Tibial nerve (tissue), 4 donors: ENCODE measurements around the gene BTBD9. TPM values are rescaled to one million over a fixed set of nuclear protein-coding genes. Genes with fewer than 3 reads are reported as not detected.

Experiments
- DNase-seq, 2 donors: peaks; one replicate each; pipeline ENCODE4 v3.0.0-alpha.2; 2019; ENCODE audit warnings: low spot score in 2 of 2
- H3K27ac ChIP-seq, 4 donors: fragments of 200-600 bp; sonication (generic) in 3 of 4; one replicate each; pipeline ENCODE4 v1.5.1; 2017 to 2019; ENCODE audit warnings: mild to moderate bottlenecking in 1 of 4
- H3K27me3 ChIP-seq, 2 donors: fragments of 200-600 bp; sonication (generic) in 1 of 2; one replicate each; pipeline versions ENCODE4 v1.5.1 to v1.6.0; 2017 to 2019
- H3K36me3 ChIP-seq, 3 donors: fragments of 200-600 bp; sonication (generic); one replicate each; pipeline ENCODE4 v1.5.1; 2018 to 2019
- H3K4me1 ChIP-seq, 4 donors: fragments of 200-600 bp; sonication (generic) in 3 of 4; one replicate each; pipeline ENCODE4 v1.5.1; 2017 to 2019
- H3K4me3 ChIP-seq, 4 donors: fragments of 200-600 bp; sonication (generic) in 3 of 4; one replicate each; pipeline ENCODE4 v1.5.1; 2017 to 2019; ENCODE audit warnings: mild to moderate bottlenecking in 1 of 4, moderate library complexity in 1 of 4
- H3K9me3 ChIP-seq, 4 donors: fragments of 200-600 bp; sonication (generic) in 3 of 4; one replicate each; pipeline ENCODE4 v1.5.1; 2017 to 2019
- CTCF ChIP-seq, 5 experiments: fragments of 200-600 bp in 3 of 5; fragments of 450-650 bp in 2 of 5; sonication (generic) in 3 of 5; IDR thresholded peaks; one replicate each; pipeline ENCODE4 v1.5.1; 2016 to 2019; ENCODE audit warnings: antibody characterized with exemption in 5 of 5, mild to moderate bottlenecking in 3 of 5, moderate library complexity in 2 of 5
- EP300 ChIP-seq, 2 donors: sonication (generic); formaldehyde crosslinking; IDR thresholded peaks; one replicate each; pipeline ENCODE4 v1.6.1; 2017; ENCODE audit warnings: antibody characterized with exemption in 2 of 2, mild to moderate bottlenecking in 1 of 2
- POLR2A ChIP-seq, 2 donors: fragments of 450-650 bp; IDR thresholded peaks; one replicate each; pipeline ENCODE4 v1.6.1; 2017; ENCODE audit warnings: antibody characterized with exemption in 2 of 2, mild to moderate bottlenecking in 2 of 2, moderate library complexity in 2 of 2
- WGBS, 2 donors: methylation state at CpG; one replicate each; pipeline ENCODE4 v1.1.5; 2018; 5-methylcytosine and 5-hydroxymethylcytosine counted together
- total RNA-seq, 4 donors: library from RNA; depleted of rRNA; stranded (reverse); fragments of >200 nt; gene quantifications; one replicate each; pipeline ENCODE4 v1.1.0, GENCODE V29; 2016

The BTBD9 gene
- total RNA-seq, 4 donors from 2014 or later, result 7.5 to 23.9 (median 10.7) TPM

- WGBS, 2 donors, result 39 to 41% methylated on average over 3 of the region's 3 CpGs
- H3K27ac ChIP-seq, result peak overlapping the region in 2 of 4 donors; percentile 18 to 26
- H3K27me3 ChIP-seq, result no peaks in the 10 kb centered on the region
- no peak for TF ChIP-seq EP300 (IDR thresholded peaks at IDR 0.05)
- no peak for TF ChIP-seq CTCF (IDR thresholded peaks at IDR 0.05)
- peaks cover 0 to 34% (median 10%) of the 10 kb centered on the region in 4 donors for H3K4me1 ChIP-seq
- no peaks in the 10 kb centered on the region for H3K9me3 ChIP-seq
- no peak for DNase-seq
- H3K4me3 ChIP-seq, result no peak overlapping the region
- no peaks in the 10 kb centered on the region for H3K36me3 ChIP-seq
Measured at GRCh38 chr6:38404900-38405556, 234.7 kb downstream of the BTBD9 start.

GRCh38 chr6:38404355-38404754 is 235.4 kb downstream of the BTBD9 start:
- H3K36me3 ChIP-seq, result no peaks in the 10 kb centered on the region
- H3K27me3 ChIP-seq, result no peaks in the 10 kb centered on the region
- no peaks in the 10 kb centered on the region for H3K9me3 ChIP-seq
- H3K4me3 ChIP-seq, result no peak overlapping the region
- 16 to 20% methylated on average over 2 of the region's 2 CpGs for WGBS, 2 donors
- peak overlapping the region in 2 of 4 donors; percentile 18 to 26 for H3K27ac ChIP-seq
- H3K4me1 ChIP-seq, result peaks cover 0 to 34% (median 10%) of the 10 kb centered on the region in 4 donors
- no peak for DNase-seq
- no peak for TF ChIP-seq CTCF (IDR thresholded peaks at IDR 0.05)
- no peak for TF ChIP-seq POLR2A (IDR thresholded peaks at IDR 0.05)
- TF ChIP-seq EP300 (IDR thresholded peaks at IDR 0.05), result no peak

DNA sequence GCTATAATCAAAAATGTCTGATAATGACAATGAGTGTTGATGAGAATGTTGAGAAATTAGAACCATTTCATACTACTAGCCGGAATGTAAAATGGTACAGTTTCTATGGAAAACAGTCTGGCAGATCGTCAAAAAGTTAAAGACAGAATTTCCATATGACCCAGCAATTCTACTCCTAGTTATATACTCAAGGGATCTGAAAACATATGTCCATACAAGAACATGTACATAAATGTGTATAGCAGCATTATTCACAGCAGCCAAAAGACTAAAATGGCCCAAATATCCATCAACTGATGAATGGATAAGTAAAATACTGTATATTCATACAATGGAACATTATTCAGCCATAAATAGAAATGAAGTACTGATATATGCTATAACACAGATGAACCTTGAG is 236.2 kb downstream of the BTBD9 start:
- TF ChIP-seq CTCF (IDR thresholded peaks at IDR 0.05) (no peak), EP300 (IDR thresholded peaks at IDR 0.05) (no peak), POLR2A (IDR thresholded peaks at IDR 0.05) (no peak)
- DNase-seq, result no peak
- Histone ChIP-seq H3K36me3 (no peaks in the 10 kb centered on the region), H3K4me1 (peaks cover 0 to 34% (median 10%) of the 10 kb centered on the region in 4 donors), H3K9me3 (no peaks in the 10 kb centered on the region), H3K27me3 (no peaks in the 10 kb centered on the region), H3K27ac (no peak overlapping the region), H3K4me3 (no peak overlapping the region)
- WGBS, 2 donors, result 73 to 75% methylated on average over 2 of the region's 2 CpGs

GRCh38 chr6:38400764-38401163 is 239.0 kb downstream of the BTBD9 start:
- no peak for DNase-seq
- TF ChIP-seq EP300 (IDR thresholded peaks at IDR 0.05) (no peak), CTCF (IDR thresholded peaks at IDR 0.05) (no peak), POLR2A (IDR thresholded peaks at IDR 0.05) (no peak)
- WGBS, 2 donors, result 79 to 96% methylated on average over 1 of the region's 1 CpG
- Histone ChIP-seq H3K27me3 (no peaks in the 10 kb centered on the region), H3K36me3 (no peaks in the 10 kb centered on the region), H3K4me1 (peaks cover 0 to 21% (median 9%) of the 10 kb centered on the region in 4 donors), H3K27ac (no peak overlapping the region), H3K9me3 (no peaks in the 10 kb centered on the region), H3K4me3 (no peak overlapping the region)

DNA sequence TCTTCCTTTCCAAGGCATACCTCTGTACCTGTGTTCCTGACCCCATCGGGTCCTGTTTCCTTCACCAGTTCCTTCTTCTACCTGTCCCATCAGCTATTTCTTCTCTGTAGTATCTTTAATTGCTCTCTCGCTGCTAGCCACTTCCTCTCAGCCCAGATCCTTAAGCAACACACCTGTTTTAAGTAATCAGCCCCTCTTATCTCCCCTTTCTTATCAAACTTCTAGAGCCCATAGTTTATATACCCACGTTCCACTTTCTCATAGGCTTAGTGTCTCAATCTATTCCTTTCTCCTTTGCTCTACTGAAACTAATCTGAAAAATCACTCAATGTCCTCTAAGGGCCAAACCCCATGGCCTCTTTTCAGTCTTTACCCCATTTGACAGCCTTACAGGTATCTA is 239.6 kb downstream of the BTBD9 start:
- 92 to 96% methylated on average over 3 of the region's 3 CpGs for WGBS, 2 donors
- Histone ChIP-seq H3K36me3 (no peaks in the 10 kb centered on the region), H3K27ac (no peak overlapping the region), H3K4me1 (peaks cover 0 to 14% (median 7%) of the 10 kb centered on the region in 4 donors), H3K9me3 (no peaks in the 10 kb centered on the region), H3K27me3 (no peaks in the 10 kb centered on the region), H3K4me3 (no peak overlapping the region)
- DNase-seq, result no peak
- no peak for TF ChIP-seq POLR2A (IDR thresholded peaks at IDR 0.05)
- TF ChIP-seq EP300 (IDR thresholded peaks at IDR 0.05), result no peak
- no peak for TF ChIP-seq CTCF (IDR thresholded peaks at IDR 0.05)
